Mesothelial cell of epicardium (in vitro differentiated cells): ENCODE results near the gene PRR3. TPM values are rescaled to one million over a fixed set of nuclear protein-coding genes. Genes with fewer than 3 reads are reported as not detected.

Experiments
- DNase-seq, 2 experiments: peaks; one replicate each; pipeline ENCODE4 v3.0.0; 2021; ENCODE audit warnings: low spot score in 2 of 2; ENCODE audit not compliant: unreplicated experiment in 2 of 2
- H3K27ac Mint-ChIP-seq: 2 replicates; pipeline ENCODE4 v1.8.0; 2021; ENCODE audit warnings: mixed read lengths
- H3K27me3 Mint-ChIP-seq: 2 replicates; pipeline ENCODE4 v1.8.0; 2021; ENCODE audit warnings: low read depth, mixed read lengths
- H3K36me3 Mint-ChIP-seq: 2 replicates; pipeline ENCODE4 v1.8.0; 2021; ENCODE audit warnings: mixed read lengths
- H3K4me1 Mint-ChIP-seq: 2 replicates; pipeline ENCODE4 v1.8.0; 2021; ENCODE audit warnings: mixed read lengths
- H3K4me3 Mint-ChIP-seq: 2 replicates; pipeline ENCODE4 v1.8.0; 2021; ENCODE audit warnings: mild to moderate bottlenecking, moderate library complexity, mixed read lengths
- H3K9me3 Mint-ChIP-seq: 2 replicates; pipeline ENCODE4 v1.8.0; 2021; ENCODE audit warnings: mixed read lengths
- CTCF ChIP-seq: fragments of 200-600 bp; sonication (generic); IDR thresholded peaks from one replicate; pipeline ENCODE4 v1.5.0; 2021; ENCODE audit warnings: antibody characterized with exemption; ENCODE audit not compliant: unreplicated experiment
- total RNA-seq: library from RNA; stranded (reverse); gene quantifications from 3 replicates; pipeline ENCODE4 v1.2.1, GENCODE V29; 2021

PRR3 gene
- total RNA-seq, 1 donor from 2014 or later, result 25.5 TPM

DNA sequence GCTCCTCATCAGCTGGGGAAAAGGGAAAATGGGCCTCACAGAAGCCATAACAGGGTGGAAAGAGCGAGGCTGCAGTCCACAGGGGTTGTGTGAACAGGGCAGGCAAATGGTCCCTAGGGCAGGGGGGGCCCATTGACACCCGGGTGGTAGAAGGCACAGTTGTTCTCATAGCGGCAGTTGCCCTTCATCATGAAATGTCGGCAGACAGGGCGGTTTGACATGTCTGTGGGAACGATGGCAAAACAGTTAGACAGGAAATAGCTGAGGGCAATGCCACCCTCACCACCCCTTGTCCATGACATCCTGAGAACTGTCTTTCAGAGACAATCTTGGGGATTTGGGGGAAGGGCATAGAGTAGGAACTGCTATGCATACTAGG lies 44.3 kb downstream of the PRR3 start:
- peaks cover 7% of the 10 kb centered on the region for H3K4me1 Mint-ChIP-seq
- H3K36me3 Mint-ChIP-seq, result peaks cover 45% of the 10 kb centered on the region
- H3K27ac Mint-ChIP-seq, result no peak overlapping the region
- H3K27me3 Mint-ChIP-seq, result no peaks in the 10 kb centered on the region
- no peak for TF ChIP-seq CTCF
- H3K9me3 Mint-ChIP-seq, result no peaks in the 10 kb centered on the region
- H3K4me3 Mint-ChIP-seq, result no peak overlapping the region
- no peak for DNase-seq

- peaks cover 7% of the 10 kb centered on the region for H3K4me1 Mint-ChIP-seq
- no peak overlapping the region for H3K4me3 Mint-ChIP-seq
- no peak for DNase-seq
- H3K27ac Mint-ChIP-seq, result no peak overlapping the region
- no peak for TF ChIP-seq CTCF
- H3K9me3 Mint-ChIP-seq, result no peaks in the 10 kb centered on the region
- peaks cover 49% of the 10 kb centered on the region for H3K36me3 Mint-ChIP-seq
- H3K27me3 Mint-ChIP-seq, result no peaks in the 10 kb centered on the region
These were observed 44.9 kb downstream of the PRR3 start for GRCh38 chr6:30601815-30602641.

DNA sequence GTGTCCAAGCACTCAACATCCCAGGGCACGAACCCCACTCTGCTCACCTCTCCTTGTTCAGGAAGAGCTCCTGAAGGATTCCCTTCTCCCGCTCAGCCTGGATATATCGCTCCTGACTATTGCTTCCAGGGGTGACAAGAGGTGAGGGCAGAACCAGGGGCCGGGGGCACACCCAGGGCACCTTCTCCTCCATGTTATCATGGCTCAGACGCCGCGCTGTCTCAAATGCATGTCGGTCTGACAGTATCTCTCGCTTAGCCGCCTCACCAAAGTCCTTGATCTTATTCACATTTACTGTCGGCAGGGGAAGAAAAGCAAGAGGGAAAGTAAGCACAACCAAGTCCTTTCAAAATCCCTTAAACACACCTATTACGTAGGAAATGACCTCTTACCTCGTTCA lies 46.9 kb downstream of the PRR3 start:
- Mint-ChIP-seq H3K9me3 (no peaks in the 10 kb centered on the region), H3K4me3 (no peak overlapping the region), H3K27me3 (no peaks in the 10 kb centered on the region), H3K4me1 (peaks cover 3% of the 10 kb centered on the region), H3K27ac (no peak overlapping the region), H3K36me3 (peaks cover 56% of the 10 kb centered on the region)
- DNase-seq, result no peak
- no peak for TF ChIP-seq CTCF

GRCh38 chr6:30610065-30610464 lies 53.0 kb downstream of the PRR3 start:
- Mint-ChIP-seq H3K4me1 (peaks cover 43% of the 10 kb centered on the region), H3K4me3 (no peak overlapping the region), H3K36me3 (peaks cover 32% of the 10 kb centered on the region), H3K27me3 (no peaks in the 10 kb centered on the region), H3K27ac (peak overlapping the region; percentile 13), H3K9me3 (no peaks in the 10 kb centered on the region)
- no peak for TF ChIP-seq CTCF
- no peak for DNase-seq

DNA sequence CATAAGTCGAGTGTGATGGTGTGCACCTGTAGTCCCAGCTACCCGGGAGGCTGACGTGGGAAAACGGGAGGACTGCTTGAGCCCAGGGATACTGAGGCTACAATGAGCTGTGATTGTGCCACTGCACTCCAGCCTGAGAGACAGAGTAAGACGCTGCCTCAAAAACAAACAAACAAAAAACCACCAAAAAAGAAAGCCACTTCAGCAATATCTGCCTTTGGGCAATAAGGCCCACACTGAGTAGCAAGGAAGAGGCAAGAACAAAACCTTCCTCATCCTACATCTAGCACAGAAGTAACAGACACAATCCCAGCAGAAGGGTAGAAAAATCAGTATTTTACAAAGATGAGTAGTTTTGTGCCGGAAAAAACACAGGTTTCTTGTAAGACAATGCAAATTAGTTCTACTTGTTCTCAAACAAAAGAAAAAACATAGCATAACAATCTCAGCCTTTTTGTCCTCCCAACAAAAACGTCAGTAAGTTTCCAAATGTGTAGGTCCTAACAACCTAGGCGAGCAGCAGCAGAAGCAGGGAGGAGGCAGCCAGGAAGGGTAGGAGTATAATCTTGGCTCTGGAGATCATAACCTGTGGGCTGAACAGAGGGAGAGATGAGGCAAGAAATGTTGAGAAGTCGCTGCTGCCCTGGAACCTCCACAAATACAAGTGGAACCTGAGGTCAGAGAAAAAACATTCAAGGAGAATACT lies 54.2 kb downstream of the PRR3 start:
- Mint-ChIP-seq H3K27me3 (no peaks in the 10 kb centered on the region), H3K4me1 (peaks cover 55% of the 10 kb centered on the region), H3K36me3 (peaks cover 28% of the 10 kb centered on the region), H3K4me3 (no peak overlapping the region), H3K27ac (peak overlapping the region; percentile 80), H3K9me3 (no peaks in the 10 kb centered on the region)
- no peak for DNase-seq
- no peak for TF ChIP-seq CTCF
